GM10266 (cell line): ENCODE measurements around the gene ADNP2.
A peak's percentile ranks its signal among the peaks of the same experiment; 100 is the strongest.

Source experiments
- DNase-seq: peaks from one replicate; pipeline ENCODE4 v3.0.0; 2012; ENCODE audit errors: extremely low spot score
- CTCF ChIP-seq: IDR thresholded peaks from 2 replicates; pipeline ENCODE4 v1.5.1; 2012; ENCODE audit warnings: mild to moderate bottlenecking, low read depth; ENCODE audit not compliant: control insufficient read depth, insufficient read depth; ENCODE audit errors: missing control alignments

Gene ADNP2

GRCh38 chr18:80145196-80145804 lies 36.2 kb downstream of the ADNP2 start:
- DNase-seq = no peak
- no peak for TF ChIP-seq CTCF

DNA sequence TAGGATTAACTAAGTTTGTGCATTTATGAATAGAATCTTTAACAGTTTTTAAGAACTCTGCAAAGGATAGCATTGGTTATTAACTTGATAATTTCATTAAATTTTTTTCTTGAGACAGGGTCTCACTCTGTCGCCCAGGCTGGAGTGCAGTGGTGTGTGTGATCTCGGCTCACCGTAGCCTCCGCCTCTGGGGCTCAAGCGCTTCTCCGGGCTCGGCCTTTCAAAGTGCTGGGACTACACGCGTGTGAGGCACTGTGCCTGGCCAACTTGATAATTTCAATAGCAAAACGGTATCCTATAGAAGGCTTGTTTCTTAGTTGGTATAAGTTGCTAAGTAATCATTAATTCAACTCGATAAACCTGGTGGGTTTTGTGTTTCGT lies 38.0 kb downstream of the ADNP2 start:
- TF ChIP-seq CTCF = no peak

GRCh38 chr18:80147418-80148325 lies 38.6 kb downstream of the ADNP2 start:
- DNase-seq = peak; percentile 83
- no peak for TF ChIP-seq CTCF

More for the DNA sequence above, 38.0 kb downstream of the ADNP2 start:
- DNase-seq = no peak

DNA sequence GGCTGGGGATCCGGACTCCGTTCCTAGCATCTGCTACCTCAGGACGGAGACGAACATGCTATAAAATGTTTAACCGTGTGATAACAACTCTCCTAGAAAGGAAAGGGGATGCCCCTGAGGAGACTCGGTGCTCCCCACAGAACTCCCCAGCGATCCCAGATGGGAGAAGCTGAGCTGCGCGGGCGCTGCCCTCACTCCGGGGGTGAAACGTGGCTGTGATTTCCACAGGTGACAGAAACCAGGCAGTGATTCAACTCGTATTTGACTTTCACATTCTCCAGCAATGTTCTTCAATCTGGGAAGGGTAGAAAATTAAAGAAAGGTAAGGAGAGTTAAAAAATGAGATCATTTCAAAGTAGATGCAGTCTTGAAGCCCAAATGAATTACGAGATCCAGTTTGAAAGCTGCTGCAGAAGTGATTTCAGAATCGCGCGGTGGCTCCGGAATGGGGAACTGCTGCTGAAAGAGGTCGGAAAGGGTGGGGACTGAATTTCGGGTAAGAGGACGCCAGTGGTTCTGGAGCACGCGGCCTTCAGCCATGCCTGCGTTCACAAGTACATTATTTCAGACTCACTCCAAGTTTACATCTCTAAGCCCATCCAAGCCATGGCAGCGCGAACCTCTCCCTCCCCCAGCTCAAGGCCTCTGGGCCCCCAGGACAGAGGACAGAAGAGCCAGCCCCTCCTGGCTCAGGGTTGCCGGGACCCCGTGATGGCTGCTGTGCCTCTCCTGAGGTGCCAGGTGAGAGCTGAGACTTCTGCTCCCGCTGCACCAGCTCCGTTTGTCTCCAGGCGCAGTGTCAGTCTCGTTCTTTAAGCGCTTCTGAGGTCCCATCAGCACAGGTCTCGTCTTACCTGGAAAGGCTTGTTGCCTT lies 39.5 kb downstream of the ADNP2 start:
- no peak for DNase-seq
- TF ChIP-seq CTCF = no peak

DNA sequence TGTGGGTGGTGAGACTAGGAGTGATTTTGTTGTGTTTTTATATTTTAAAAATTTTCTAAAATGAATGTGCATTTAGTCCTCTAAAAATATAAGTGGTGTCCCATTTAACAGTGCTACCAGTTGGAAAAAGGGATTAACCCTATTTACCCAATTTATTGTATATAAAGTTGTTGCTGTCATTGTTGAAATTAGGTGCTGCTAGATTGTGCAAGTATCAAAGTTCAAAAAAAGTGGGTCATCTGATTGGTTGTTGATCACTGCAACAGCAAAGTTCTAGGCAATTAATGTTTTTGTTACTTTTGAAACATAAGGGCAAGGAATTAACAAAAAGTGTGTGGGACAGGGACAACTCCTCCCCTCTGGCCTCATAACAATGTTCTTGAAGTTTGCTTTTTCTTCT lies 40.6 kb downstream of the ADNP2 start:
- no peak for TF ChIP-seq CTCF
- DNase-seq = no peak

DNA sequence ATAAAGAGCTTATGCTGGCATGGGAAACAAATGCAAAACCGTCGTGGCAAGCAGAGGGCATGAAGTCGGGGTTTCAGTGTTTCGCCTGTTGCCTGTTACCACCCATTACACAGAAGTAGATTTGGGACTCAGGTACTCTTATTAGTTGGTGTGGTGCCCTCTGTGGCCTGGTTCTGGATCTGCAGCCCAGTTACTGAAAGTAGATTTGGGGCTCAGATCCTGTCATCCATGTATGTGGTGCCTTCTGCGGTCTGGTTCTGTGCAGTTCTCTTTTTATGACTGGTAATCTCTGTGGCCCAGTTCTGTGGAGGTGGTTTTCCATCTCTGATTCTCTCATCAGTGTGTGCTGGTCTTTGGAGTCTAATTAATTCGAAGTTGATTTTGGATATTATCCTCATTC lies 45.2 kb downstream of the ADNP2 start:
- peak; percentile 55 for TF ChIP-seq CTCF
- DNase-seq = peak; percentile 53
